GM12875 (cell line): ENCODE measurements around the gene SRPRA.

Experiments
- H3K4me3 ChIP-seq: one replicate; pipeline ENCODE4 v1.5.1; 2011; ENCODE audit warnings: low read depth, low read length, control low read depth
- CTCF ChIP-seq: IDR thresholded peaks from 2 replicates; pipeline ENCODE4 v1.5.1; 2011; ENCODE audit warnings: low read depth, mild to moderate bottlenecking, control low read depth, inconsistent platforms, low read length, moderate library complexity, borderline replicate concordance; ENCODE audit not compliant: insufficient read depth

SRPRA gene

GRCh38 chr11:126282736-126283591, 14.3 kb upstream of the SRPRA start, which contains the start of gene TIRAP:
Gene TIRAP (plus strand): TSS chr11:126283093. CDS start chr11:126290895, 7,802 bp downstream.
- H3K4me3 ChIP-seq, result peak within 1 kb of the TSS; percentile 90
- no peak for TF ChIP-seq CTCF

GRCh38 chr11:126282361-126282735, 13.7 kb upstream of the SRPRA start:
- H3K4me3 ChIP-seq, result peak overlapping the region; percentile 90
- TF ChIP-seq CTCF, result no peak

GRCh38 chr11:126281666-126282175, 13.0 kb upstream of the SRPRA start:
- no peak overlapping the region for H3K4me3 ChIP-seq
- no peak for TF ChIP-seq CTCF

- no peak for TF ChIP-seq CTCF
- no peak overlapping the region for H3K4me3 ChIP-seq
Measured at GRCh38 chr11:126281245-126281644, 12.6 kb upstream of the SRPRA start.

- no peak for TF ChIP-seq CTCF
- no peak overlapping the region for H3K4me3 ChIP-seq
Measured at GRCh38 chr11:126280595-126280994, 11.9 kb upstream of the SRPRA start.

GRCh38 chr11:126279191-126279590, 10.5 kb upstream of the SRPRA start:
- TF ChIP-seq CTCF, result no peak
- no peak overlapping the region for H3K4me3 ChIP-seq

GRCh38 chr11:126277780-126278179, 9.1 kb upstream of the SRPRA start:
- no peak overlapping the region for H3K4me3 ChIP-seq
- no peak for TF ChIP-seq CTCF
